Esophagus muscularis mucosa (tissue), 4 donors: ENCODE results near the gene TRAF3. TPM values are rescaled to one million over a fixed set of nuclear protein-coding genes. Genes with fewer than 3 reads are reported as not detected.

Experiments used
- DNase-seq: peaks from one replicate; pipeline ENCODE4 v3.0.0-alpha.2; 2017; ENCODE audit errors: extremely low spot score
- H3K27ac ChIP-seq, 4 donors: fragments of 200-600 bp; sonication (generic); replicated peaks in 1 of 4; 1 replicate in 3 of 4; 2 replicates in 1 of 4; pipeline ENCODE4 v1.5.1; 2016 to 2019; ENCODE audit warnings: mild to moderate bottlenecking in 1 of 4
- H3K27me3 ChIP-seq, 4 donors: fragments of 200-600 bp; sonication (generic); one replicate each; pipeline versions ENCODE4 v1.5.1 to v1.6.0; 2016 to 2019
- H3K36me3 ChIP-seq, 4 donors: fragments of 200-600 bp; sonication (generic); one replicate each; pipeline ENCODE4 v1.5.1; 2016 to 2019
- H3K4me1 ChIP-seq, 4 donors: fragments of 200-600 bp; sonication (generic); one replicate each; pipeline ENCODE4 v1.5.1; 2016 to 2019
- H3K4me3 ChIP-seq, 4 donors: fragments of 200-600 bp; sonication (generic); 1 replicate in 2 of 4; 2 replicates in 2 of 4; pipeline ENCODE4 v1.5.1; 2016 to 2019; ENCODE audit warnings: mild to moderate bottlenecking in 4 of 4, moderate library complexity in 1 of 4
- H3K9me3 ChIP-seq, 4 donors: fragments of 200-600 bp; sonication (generic); 1 replicate in 3 of 4; 2 replicates in 1 of 4; pipeline ENCODE4 v1.5.1; 2016 to 2019
- EP300 ChIP-seq: sonication (generic); formaldehyde crosslinking; IDR thresholded peaks from one replicate; pipeline ENCODE4 v1.6.1; 2017; ENCODE audit warnings: antibody characterized with exemption
- POLR2A ChIP-seq: fragments of 450-650 bp; IDR thresholded peaks from one replicate; pipeline ENCODE4 v1.6.1; 2017; ENCODE audit warnings: antibody characterized with exemption, moderate library complexity, mild to moderate bottlenecking, low read depth
- POLR2AphosphoS5 ChIP-seq, 2 donors: sonication (generic); formaldehyde crosslinking; IDR thresholded peaks; one replicate each; pipeline ENCODE4 v1.6.1; 2017; ENCODE audit warnings: antibody characterized with exemption in 2 of 2
- WGBS: methylation state at CpG from one replicate; pipeline ENCODE4 v1.1.5; 2018; 5-methylcytosine and 5-hydroxymethylcytosine counted together
- intact Hi-C: fragments of 100-400 bp; cut with DNase I; formaldehyde crosslinking; loops from one replicate; pipeline ENCODE4 v1.15.1; 2023
- total RNA-seq, 4 donors: library from RNA; depleted of rRNA; stranded (reverse); fragments of >200 nt; gene quantifications; one replicate each; pipeline versions ENCODE4 v1.1.0 to v1.2.1, GENCODE V29; 2016
- TF ChIP-seq, protein P1 (sequence below), 3 experiments: fragments of 200-600 bp in 2 of 3; fragments of 450-650 bp in 1 of 3; sonication (generic) in 2 of 3; IDR thresholded peaks; one replicate each; pipeline ENCODE4 v1.5.1; 2017 to 2019; ENCODE audit warnings: antibody characterized with exemption in 3 of 3, mild to moderate bottlenecking in 2 of 3, moderate library complexity in 1 of 3

TRAF3 gene
- total RNA-seq, 4 donors from 2014 or later: 9.6 to 19.1 (median 17.5) TPM

DNA sequence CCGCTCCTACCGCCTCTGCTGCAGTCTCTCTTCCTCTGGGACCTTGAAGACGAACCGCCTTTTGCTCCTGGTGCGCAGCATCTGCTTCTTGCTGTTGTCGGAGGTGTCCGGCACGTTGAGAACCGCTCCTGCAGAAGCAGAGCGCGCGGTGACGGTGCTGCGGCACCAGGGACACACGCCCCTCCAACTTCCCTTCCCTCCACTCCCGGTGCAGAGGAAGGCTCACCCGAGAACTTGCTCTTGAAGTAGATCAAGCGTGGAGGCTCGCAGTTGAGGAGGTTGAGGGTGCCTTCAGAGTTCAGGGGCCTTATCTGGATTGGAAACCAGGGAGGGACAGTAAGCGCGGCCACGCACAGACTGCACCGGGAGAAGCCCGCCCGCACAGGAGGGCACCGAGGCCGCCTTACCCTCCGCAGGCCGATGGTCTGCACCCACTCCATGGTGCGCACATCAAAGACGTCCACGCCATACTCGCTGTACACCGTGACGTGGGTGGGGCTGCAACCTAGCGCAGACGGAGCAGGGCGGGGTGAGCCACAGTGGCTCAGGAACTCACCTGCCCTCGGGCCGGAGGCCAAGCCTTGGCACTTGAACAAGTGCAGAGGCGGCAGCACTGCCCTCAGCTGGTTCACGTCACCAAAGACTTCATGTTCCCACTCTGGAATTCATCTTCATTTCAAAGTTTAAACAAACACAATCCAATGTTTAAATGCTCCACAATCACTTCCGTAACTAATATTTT lies 162.7 kb downstream of the TRAF3 start:
- no peak overlapping the region for H3K4me3 ChIP-seq
- H3K9me3 ChIP-seq: no peaks in the 10 kb centered on the region
- peaks cover 57 to 88% (median 84%) of the 10 kb centered on the region in 4 donors for H3K36me3 ChIP-seq
- WGBS: 91% methylated on average over 25 of the region's 43 CpGs
- TF ChIP-seq POLR2AphosphoS5 (IDR thresholded peaks at IDR 0.05): peak in 1 of 2 donors; percentile 59
- TF ChIP-seq, protein P1, sequence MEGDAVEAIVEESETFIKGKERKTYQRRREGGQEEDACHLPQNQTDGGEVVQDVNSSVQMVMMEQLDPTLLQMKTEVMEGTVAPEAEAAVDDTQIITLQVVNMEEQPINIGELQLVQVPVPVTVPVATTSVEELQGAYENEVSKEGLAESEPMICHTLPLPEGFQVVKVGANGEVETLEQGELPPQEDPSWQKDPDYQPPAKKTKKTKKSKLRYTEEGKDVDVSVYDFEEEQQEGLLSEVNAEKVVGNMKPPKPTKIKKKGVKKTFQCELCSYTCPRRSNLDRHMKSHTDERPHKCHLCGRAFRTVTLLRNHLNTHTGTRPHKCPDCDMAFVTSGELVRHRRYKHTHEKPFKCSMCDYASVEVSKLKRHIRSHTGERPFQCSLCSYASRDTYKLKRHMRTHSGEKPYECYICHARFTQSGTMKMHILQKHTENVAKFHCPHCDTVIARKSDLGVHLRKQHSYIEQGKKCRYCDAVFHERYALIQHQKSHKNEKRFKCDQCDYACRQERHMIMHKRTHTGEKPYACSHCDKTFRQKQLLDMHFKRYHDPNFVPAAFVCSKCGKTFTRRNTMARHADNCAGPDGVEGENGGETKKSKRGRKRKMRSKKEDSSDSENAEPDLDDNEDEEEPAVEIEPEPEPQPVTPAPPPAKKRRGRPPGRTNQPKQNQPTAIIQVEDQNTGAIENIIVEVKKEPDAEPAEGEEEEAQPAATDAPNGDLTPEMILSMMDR (IDR thresholded peaks at IDR 0.05): no peak
- peak overlapping the region in 1 of 4 donors; percentile 11 for H3K27ac ChIP-seq
- intact Hi-C loops: no loop called here
- no peaks in the 10 kb centered on the region for H3K27me3 ChIP-seq
- H3K4me1 ChIP-seq: peaks cover 0 to 22% (median 17%) of the 10 kb centered on the region in 4 donors
- no peak for DNase-seq

DNA sequence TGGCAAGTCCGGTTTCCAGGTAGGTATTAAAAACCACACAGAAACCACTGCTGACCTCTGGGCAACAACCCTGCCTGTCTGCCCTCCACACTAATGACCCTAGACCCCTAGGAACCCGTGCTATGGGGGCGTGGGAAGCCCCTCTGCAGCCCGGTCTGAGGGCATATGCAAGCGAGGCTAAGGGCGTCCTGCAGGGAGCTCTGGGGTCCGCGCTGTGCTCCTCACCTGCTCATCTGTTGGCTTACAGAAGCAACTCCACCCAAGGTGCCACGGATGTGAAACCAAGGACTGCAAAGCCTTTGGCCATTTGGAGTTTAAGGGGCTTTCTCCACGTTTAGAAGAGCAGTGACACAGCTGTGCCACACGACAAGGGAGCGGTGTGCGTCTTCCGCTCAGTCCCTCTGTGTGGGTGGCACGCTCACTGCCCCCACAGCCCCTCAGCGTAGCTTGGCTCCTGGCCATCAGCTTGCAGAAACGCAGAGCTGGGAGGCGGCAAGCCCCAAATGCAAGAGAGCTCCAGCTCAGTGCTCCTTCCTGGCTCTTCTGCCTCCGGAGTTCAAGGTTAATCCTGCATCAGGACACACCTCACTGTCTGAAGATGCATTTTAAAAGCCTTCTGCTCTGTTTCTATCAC lies 163.6 kb downstream of the TRAF3 start:
- Histone ChIP-seq H3K9me3 (no peaks in the 10 kb centered on the region), H3K27ac (peak overlapping the region in 2 of 4 donors; percentile 6 to 42), H3K4me1 (peaks cover 0 to 22% (median 17%) of the 10 kb centered on the region in 4 donors), H3K36me3 (peaks cover 65 to 96% (median 93%) of the 10 kb centered on the region in 4 donors), H3K4me3 (no peak overlapping the region), H3K27me3 (no peaks in the 10 kb centered on the region)
- intact Hi-C loops: no loop called here
- TF ChIP-seq POLR2A (no peak), EP300 (no peak), POLR2AphosphoS5 (IDR thresholded peaks at IDR 0.05) (no peak)
- TF ChIP-seq, protein P1 (IDR thresholded peaks at IDR 0.05): no peak
- 73% methylated on average over 19 of the region's 19 CpGs for WGBS
- no peak for DNase-seq

DNA sequence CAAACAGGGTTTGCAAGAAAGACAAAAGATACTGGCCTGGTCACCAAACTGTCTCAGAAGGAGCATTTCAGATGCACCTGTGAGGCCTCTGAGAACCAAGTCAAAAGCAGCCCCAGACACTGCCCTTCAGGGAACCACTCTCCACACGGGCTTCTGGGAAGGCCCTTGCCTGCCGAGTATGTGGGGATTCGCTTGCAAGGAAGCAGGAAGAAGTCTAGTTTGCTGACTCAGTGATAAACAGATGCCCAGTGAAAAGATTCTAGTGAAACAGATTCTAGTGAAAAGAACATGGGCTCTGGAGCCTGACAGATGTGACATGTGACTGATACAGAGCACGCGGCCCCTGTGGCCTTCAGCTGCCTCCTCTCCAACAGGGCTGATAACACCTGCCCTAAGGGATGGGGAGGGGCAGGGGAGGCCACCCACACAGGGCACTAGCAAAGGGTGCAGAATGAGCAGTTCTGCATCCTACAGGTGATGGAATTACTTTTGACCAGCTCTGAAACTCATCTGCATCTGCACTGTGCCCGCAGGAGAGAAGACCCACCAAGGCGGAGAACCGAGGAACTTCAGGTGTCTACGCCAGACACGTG lies 164.3 kb downstream of the TRAF3 start:
- Histone ChIP-seq H3K27me3 (no peaks in the 10 kb centered on the region), H3K36me3 (peaks cover 72 to 99% (median 95%) of the 10 kb centered on the region in 4 donors), H3K4me1 (peaks cover 0 to 22% (median 17%) of the 10 kb centered on the region in 4 donors), H3K9me3 (no peaks in the 10 kb centered on the region), H3K27ac (no peak overlapping the region), H3K4me3 (no peak overlapping the region)
- WGBS: 76% methylated on average over 10 of the region's 10 CpGs
- DNase-seq: no peak
- intact Hi-C loops: no loop called here
- TF ChIP-seq POLR2AphosphoS5 (IDR thresholded peaks at IDR 0.05) (no peak), EP300 (no peak), POLR2A (no peak)
- TF ChIP-seq, protein P1 (IDR thresholded peaks at IDR 0.05): no peak

DNA sequence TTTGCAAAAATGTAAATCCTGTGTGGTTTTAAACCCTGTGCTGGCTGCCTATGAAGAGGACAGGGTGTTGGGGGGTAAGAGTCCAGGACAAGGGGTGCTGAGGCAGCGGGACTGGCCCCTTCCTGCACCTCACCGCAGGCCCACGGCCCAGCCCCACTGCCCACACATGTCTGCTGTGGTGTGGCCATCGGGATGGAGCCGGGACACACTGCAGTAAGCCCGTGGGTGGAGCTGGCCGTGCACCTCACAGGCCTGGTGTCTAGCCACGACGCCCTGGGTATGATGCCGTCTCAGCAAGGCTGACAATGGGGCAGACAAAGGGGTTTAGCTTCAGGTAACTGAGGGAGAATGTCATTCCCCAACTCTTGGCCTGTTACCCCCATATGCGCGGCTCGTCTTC lies 164.8 kb downstream of the TRAF3 start:
- H3K27ac ChIP-seq: no peak overlapping the region
- TF ChIP-seq, protein P1 (IDR thresholded peaks at IDR 0.05): no peak
- no peak for TF ChIP-seq POLR2A
- no peak for TF ChIP-seq POLR2AphosphoS5 (IDR thresholded peaks at IDR 0.05)
- TF ChIP-seq EP300: no peak
- intact Hi-C loops: no loop called here
- no peaks in the 10 kb centered on the region for H3K9me3 ChIP-seq
- peaks cover 0 to 22% (median 17%) of the 10 kb centered on the region in 4 donors for H3K4me1 ChIP-seq
- no peaks in the 10 kb centered on the region for H3K27me3 ChIP-seq
- 80% methylated on average over 2 of the region's 13 CpGs for WGBS
- peaks cover 73 to 99% (median 95%) of the 10 kb centered on the region in 4 donors for H3K36me3 ChIP-seq
- H3K4me3 ChIP-seq: no peak overlapping the region
- no peak for DNase-seq
